MCF 10A (cell line): ENCODE data around the gene CCDC154. TPM values are rescaled to one million over a fixed set of nuclear protein-coding genes. Genes with fewer than 3 reads are reported as not detected.
A peak's percentile ranks its signal among the peaks of the same experiment; 100 is the strongest.

Experiments used
- BruUV-seq: library from RNA; stranded (reverse); fragments of 400-500 nt; replicated peaks from 2 replicates; lab custom pipeline; 2021; lab: Mats Ljungman, UMichigan
- CTCF ChIA-PET: fragments of 300-600 bp; sonication (Branson Sonifier 250); formaldehyde crosslinking; extraction: SDS; loops from one replicate; lab custom pipeline; 2021; ENCODE audit warnings: antibody characterized with exemption, inconsistent platforms; lab: Yijun Ruan, JAX
- POLR2A ChIA-PET: fragments of 300-600, 350-650 bp; sonication (Branson Sonifier 250); formaldehyde crosslinking; extraction: SDS; loops from one replicate; lab custom pipeline; 2020; ENCODE audit warnings: antibody characterized with exemption, inconsistent platforms; lab: Yijun Ruan, JAX
- DNase-seq: peaks from one replicate; pipeline ENCODE4 v3.0.0-alpha.2; 2018; ENCODE audit not compliant: unreplicated experiment
- H3K27ac Mint-ChIP-seq: one replicate; pipeline ENCODE4 v1.8.0; 2022; ENCODE audit warnings: mild to moderate bottlenecking, low read depth, mixed read lengths; ENCODE audit not compliant: unreplicated experiment
- H3K27me3 Mint-ChIP-seq: one replicate; pipeline ENCODE4 v1.8.0; 2022; ENCODE audit warnings: mixed read lengths; ENCODE audit not compliant: insufficient read depth, unreplicated experiment
- H3K36me3 Mint-ChIP-seq: one replicate; pipeline ENCODE4 v1.8.0; 2022; ENCODE audit warnings: mild to moderate bottlenecking, moderate library complexity, mixed read lengths; ENCODE audit not compliant: insufficient read depth, unreplicated experiment
- H3K4me1 Mint-ChIP-seq: one replicate; pipeline ENCODE4 v1.8.0; 2022; ENCODE audit warnings: mixed read lengths; ENCODE audit not compliant: insufficient read depth, unreplicated experiment
- H3K4me3 Mint-ChIP-seq: one replicate; pipeline ENCODE4 v1.8.0; 2022; ENCODE audit warnings: mild to moderate bottlenecking, moderate library complexity, mixed read lengths; ENCODE audit not compliant: unreplicated experiment
- H3K9me3 Mint-ChIP-seq: one replicate; pipeline ENCODE4 v1.8.0; 2022; ENCODE audit warnings: mixed read lengths; ENCODE audit not compliant: unreplicated experiment
- intact Hi-C: fragments of 100-400 bp; cut with micrococcal nuclease; formaldehyde crosslinking; loops from 2 replicates; pipeline ENCODE4 v1.14.1; 2022
- total RNA-seq: library from RNA; stranded (reverse); gene quantifications from 2 replicates; pipeline ENCODE4 v1.2.3, GENCODE V29; 2022
- TF ChIP-seq, protein P1 (sequence below): fragments of 200-600 bp; IDR thresholded peaks from one replicate; pipeline ENCODE4 v1.8.0; 2022; ENCODE audit warnings: antibody characterized with exemption, mild to moderate bottlenecking; ENCODE audit not compliant: unreplicated experiment

CCDC154 gene
- total RNA-seq, 1 experiment from 2014 or later, result 0.28 TPM

DNA sequence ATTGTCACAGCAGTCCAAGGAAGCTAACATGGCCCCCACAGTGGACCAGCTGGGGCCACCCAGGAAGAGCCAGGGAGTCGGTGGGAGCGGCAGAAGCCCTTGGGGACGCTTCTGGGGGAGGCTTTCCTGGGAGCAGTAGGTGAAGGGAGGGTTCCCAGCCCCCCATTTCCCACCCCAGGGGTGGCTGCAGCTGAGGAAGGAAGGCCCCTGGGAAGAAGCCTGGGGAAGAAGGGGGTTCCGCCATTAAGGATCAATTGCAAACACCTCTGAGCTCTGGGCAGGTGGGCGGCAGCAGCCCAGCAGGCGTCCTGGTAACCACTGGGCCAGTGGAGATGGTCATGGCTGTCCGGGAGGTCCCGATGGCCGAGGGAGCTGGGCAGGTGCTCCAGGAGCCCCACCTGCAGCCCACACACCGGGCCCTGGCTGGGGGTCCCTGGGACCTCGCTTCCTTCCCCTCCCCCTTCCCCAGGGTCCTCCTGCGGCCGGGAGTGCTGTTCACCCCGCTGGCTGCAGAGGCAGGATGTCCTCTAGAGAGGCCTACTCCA lies 14.1 kb downstream of the CCDC154 start:
- no peaks in the 10 kb centered on the region for H3K9me3 Mint-ChIP-seq
- H3K4me1 Mint-ChIP-seq, result no peaks in the 10 kb centered on the region
- ChIA-PET CTCF (no interaction called here), POLR2A (interaction anchor here (1.7 kb wide), 1 partner anchor 63 kb away, joined by 6 read pairs; the partner anchor contains the start of gene TELO2)
- no peaks in the 10 kb centered on the region for H3K36me3 Mint-ChIP-seq
- TF ChIP-seq, protein P1, sequence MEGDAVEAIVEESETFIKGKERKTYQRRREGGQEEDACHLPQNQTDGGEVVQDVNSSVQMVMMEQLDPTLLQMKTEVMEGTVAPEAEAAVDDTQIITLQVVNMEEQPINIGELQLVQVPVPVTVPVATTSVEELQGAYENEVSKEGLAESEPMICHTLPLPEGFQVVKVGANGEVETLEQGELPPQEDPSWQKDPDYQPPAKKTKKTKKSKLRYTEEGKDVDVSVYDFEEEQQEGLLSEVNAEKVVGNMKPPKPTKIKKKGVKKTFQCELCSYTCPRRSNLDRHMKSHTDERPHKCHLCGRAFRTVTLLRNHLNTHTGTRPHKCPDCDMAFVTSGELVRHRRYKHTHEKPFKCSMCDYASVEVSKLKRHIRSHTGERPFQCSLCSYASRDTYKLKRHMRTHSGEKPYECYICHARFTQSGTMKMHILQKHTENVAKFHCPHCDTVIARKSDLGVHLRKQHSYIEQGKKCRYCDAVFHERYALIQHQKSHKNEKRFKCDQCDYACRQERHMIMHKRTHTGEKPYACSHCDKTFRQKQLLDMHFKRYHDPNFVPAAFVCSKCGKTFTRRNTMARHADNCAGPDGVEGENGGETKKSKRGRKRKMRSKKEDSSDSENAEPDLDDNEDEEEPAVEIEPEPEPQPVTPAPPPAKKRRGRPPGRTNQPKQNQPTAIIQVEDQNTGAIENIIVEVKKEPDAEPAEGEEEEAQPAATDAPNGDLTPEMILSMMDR, result no peak
- no peak for DNase-seq
- H3K27me3 Mint-ChIP-seq, result no peaks in the 10 kb centered on the region
- H3K4me3 Mint-ChIP-seq, result no peak overlapping the region
- no peak overlapping the region for H3K27ac Mint-ChIP-seq
- intact Hi-C loops, result no loop called here
- BruUV-seq, result no TSS peak

DNA sequence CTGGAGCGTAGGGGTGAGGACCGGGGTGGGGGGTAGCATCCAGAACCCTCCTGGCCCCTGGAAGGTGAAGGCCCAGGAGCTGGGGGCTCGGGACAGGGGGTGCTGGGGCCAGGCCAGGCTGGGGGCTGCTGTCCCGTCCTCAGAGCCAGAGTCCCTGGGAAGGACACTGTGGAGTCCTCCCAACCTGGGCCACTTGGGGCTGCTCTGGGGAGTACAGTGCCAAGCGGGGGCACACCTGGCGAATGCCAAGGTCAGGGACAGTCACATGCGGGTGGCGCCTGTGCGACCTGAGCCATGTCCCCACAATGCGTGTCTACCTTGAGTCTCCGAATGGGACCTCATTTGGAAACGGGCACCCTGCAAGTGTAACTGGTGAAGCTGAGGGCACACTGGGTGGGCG lies 14.7 kb downstream of the CCDC154 start:
- DNase-seq, result no peak
- POLR2A ChIA-PET, result interaction anchor here (0.5 to 1.7 kb wide), 4 partner anchors 9 to 303 kb away, joined by 3 to 11 read pairs (median 5); partner anchors contain the start of genes TELO2 and UQCC4
- H3K4me1 Mint-ChIP-seq, result no peaks in the 10 kb centered on the region
- H3K4me3 Mint-ChIP-seq, result no peak overlapping the region
- H3K36me3 Mint-ChIP-seq, result no peaks in the 10 kb centered on the region
- intact Hi-C loops, result loop anchor here (10.0 kb wide), 2 partner anchors 125 to 275 kb away; partner anchors contain the start of genes MAPK8IP3 and UBE2I
- H3K9me3 Mint-ChIP-seq, result no peaks in the 10 kb centered on the region
- TF ChIP-seq, protein P1, result no peak
- H3K27me3 Mint-ChIP-seq, result no peaks in the 10 kb centered on the region
- no TSS peak for BruUV-seq
- CTCF ChIA-PET, result interaction anchor here (0.9 kb wide), 1 partner anchor 167 kb away, joined by 3 read pairs; no protein-coding TSS in a partner anchor
- no peak overlapping the region for H3K27ac Mint-ChIP-seq

DNA sequence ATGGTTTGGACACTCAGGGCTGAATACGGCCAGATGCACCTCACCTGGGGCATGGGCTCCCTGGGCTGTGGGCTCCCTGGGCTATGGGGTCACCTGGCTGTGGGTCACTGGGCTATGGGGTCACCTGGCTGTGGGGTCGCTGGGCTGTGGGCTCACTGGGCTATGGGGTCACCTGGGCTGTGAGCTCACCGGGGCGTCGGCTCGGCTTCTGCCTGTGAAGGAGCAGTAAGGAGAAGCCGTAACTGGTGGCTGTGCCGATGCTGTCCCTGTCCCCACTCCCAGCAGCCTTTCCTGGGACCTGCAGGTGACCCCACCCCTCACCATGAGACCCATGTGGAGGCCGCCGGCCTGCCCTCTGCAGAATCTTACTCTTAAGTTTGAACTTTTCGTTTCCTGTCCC lies 15.3 kb downstream of the CCDC154 start:
- no peaks in the 10 kb centered on the region for H3K4me1 Mint-ChIP-seq
- H3K9me3 Mint-ChIP-seq, result no peaks in the 10 kb centered on the region
- BruUV-seq, result no TSS peak
- no peak overlapping the region for H3K4me3 Mint-ChIP-seq
- intact Hi-C loops, result loop anchor here (10.0 kb wide), 2 partner anchors 124 to 276 kb away; partner anchors contain the start of genes MAPK8IP3 and UBE2I
- H3K27me3 Mint-ChIP-seq, result no peaks in the 10 kb centered on the region
- TF ChIP-seq, protein P1, result no peak
- ChIA-PET CTCF (interaction anchor here (0.6 to 1.4 kb wide), 7 partner anchors 10 to 562 kb away, joined by 3 to 5 read pairs (median 3); no protein-coding TSS in a partner anchor), POLR2A (interaction anchor here (0.6 to 1.7 kb wide), 4 partner anchors 8 to 86 kb away, joined by 3 to 11 read pairs (median 5); partner anchors contain the start of genes TELO2 and UQCC4)
- no peaks in the 10 kb centered on the region for H3K36me3 Mint-ChIP-seq
- no peak for DNase-seq
- no peak overlapping the region for H3K27ac Mint-ChIP-seq

DNA sequence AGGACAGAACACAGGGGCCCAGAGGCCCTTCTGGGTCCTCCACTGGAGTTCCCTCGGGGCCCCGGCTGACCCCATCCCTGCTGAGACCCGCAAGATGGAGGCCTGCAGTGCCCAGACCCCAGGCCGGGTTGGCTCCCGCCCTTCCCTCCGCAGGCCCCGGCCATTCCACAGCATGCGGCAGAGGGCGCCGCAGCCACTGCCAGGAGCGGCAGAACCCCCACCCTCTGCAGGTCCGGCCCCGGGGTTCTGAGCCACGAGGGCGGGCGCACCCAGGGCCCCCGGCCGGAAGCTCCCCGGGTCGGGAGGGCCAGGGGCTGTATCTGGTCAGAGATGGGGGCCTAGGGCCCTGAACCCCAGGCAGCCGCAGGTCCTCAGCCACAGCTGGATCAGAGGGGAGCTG lies 15.8 kb downstream of the CCDC154 start:
- Mint-ChIP-seq H3K27ac (peak overlapping the region; percentile 86), H3K36me3 (no peaks in the 10 kb centered on the region), H3K9me3 (no peaks in the 10 kb centered on the region), H3K4me1 (no peaks in the 10 kb centered on the region), H3K27me3 (no peaks in the 10 kb centered on the region), H3K4me3 (peak overlapping the region; percentile 73)
- CTCF ChIA-PET, result interaction anchor here (0.6 to 1.4 kb wide), 9 partner anchors 10 to 562 kb away, joined by 3 to 5 read pairs (median 3); no protein-coding TSS in a partner anchor
- TF ChIP-seq, protein P1, result peak; percentile 59
- POLR2A ChIA-PET, result interaction anchor here (1.7 kb wide), 2 partner anchors 8 to 65 kb away, joined by 6 to 11 read pairs; partner anchors contain the start of genes TELO2 and UQCC4
- intact Hi-C loops, result loop anchor here (10.0 kb wide), 2 partner anchors 124 to 276 kb away; partner anchors contain the start of genes MAPK8IP3 and UBE2I
- no TSS peak for BruUV-seq
- DNase-seq, result peak; percentile 68
